Small intestine (tissue), 7 donors: ENCODE results near the gene SLC1A1. TPM values are rescaled to one million over a fixed set of nuclear protein-coding genes. Genes with fewer than 3 reads are reported as not detected.

ENCODE experiments used
- DNase-seq, 2 donors: peaks; one replicate each; pipeline versions ENCODE4 v3.0.0 to v3.0.0-alpha.2; 2013
- FAIRE-seq: peaks from 2 replicates; lab custom pipeline; 2012; peaks lifted over from hg19 to GRCh38; lab: Jason Lieb, UNC
- H3K27ac ChIP-seq, 3 donors: one replicate each; pipeline ENCODE4 v1.5.1; 2013; ENCODE audit warnings: low read length in 2 of 3, mild to moderate bottlenecking in 2 of 3, control low read depth in 1 of 3, inconsistent platforms in 1 of 3, low read depth in 1 of 3, moderate library complexity in 1 of 3
- H3K27me3 ChIP-seq, 3 donors: one replicate each; pipeline ENCODE4 v1.6.1; 2013; ENCODE audit warnings: low read length in 3 of 3, inconsistent platforms in 1 of 3; ENCODE audit not compliant: control insufficient read depth in 3 of 3, insufficient read depth in 3 of 3
- H3K36me3 ChIP-seq, 3 donors: one replicate each; pipeline ENCODE4 v1.6.1; 2013; ENCODE audit warnings: low read length in 3 of 3, inconsistent platforms in 1 of 3, low read depth in 1 of 3, mild to moderate bottlenecking in 1 of 3, moderate library complexity in 1 of 3; ENCODE audit not compliant: control insufficient read depth in 3 of 3, insufficient read depth in 2 of 3
- H3K4me1 ChIP-seq, 3 donors: one replicate each; pipeline ENCODE4 v1.6.1; 2013; ENCODE audit warnings: low read length in 2 of 3, inconsistent platforms in 1 of 3, low read depth in 1 of 3, mild to moderate bottlenecking in 1 of 3, moderate library complexity in 1 of 3; ENCODE audit not compliant: control insufficient read depth in 3 of 3, insufficient read depth in 2 of 3
- H3K4me3 ChIP-seq, 3 donors: one replicate each; pipeline ENCODE4 v1.5.1; 2013; ENCODE audit warnings: low read length in 3 of 3, control low read depth in 1 of 3, inconsistent platforms in 1 of 3, low read depth in 1 of 3, mild to moderate bottlenecking in 1 of 3, moderate library complexity in 1 of 3
- H3K9me3 ChIP-seq, 2 donors: one replicate each; pipeline ENCODE4 v1.6.1; 2013; ENCODE audit warnings: low read depth in 1 of 2, low read length in 1 of 2; ENCODE audit not compliant: control insufficient read depth in 2 of 2, insufficient read depth in 1 of 2
- WGBS, 3 donors: extraction: QIAGEN DNeasy Blood & Tissue Kit; methylation state at CpG; one replicate each; pipeline ENCODE4 v1.1.7; 2013; 5-methylcytosine and 5-hydroxymethylcytosine counted together
- polyA plus RNA-seq, 4 donors: library from polyadenylated mRNA; stranded (reverse) in 3 of 4; unstranded in 1 of 4; fragments of 200-250 nt in 3 of 4; fragments of 120-200 nt in 1 of 4; gene quantifications; one replicate each; pipeline versions ENCODE4 v1.2.1 to v1.2.3, GENCODE V29; 2013
- donor health status: healthy with polysubstance abuse.
- donor health status: control.
- donor health status: control.
- donor health status: Bipolar disorder and iron deficiency.
- donor health status: healthy.

SLC1A1 gene
- polyA plus RNA-seq, 4 donors = 21.1 to 46.4 (median 42.9) TPM

GRCh38 chr9:4567601-4568000, 77.3 kb downstream of the SLC1A1 start:
- no peaks in the 10 kb centered on the region for H3K27me3 ChIP-seq
- FAIRE-seq (no peak), DNase-seq (no peak)
- H3K27ac ChIP-seq = no peak overlapping the region
- H3K4me1 ChIP-seq = no peaks in the 10 kb centered on the region
- H3K36me3 ChIP-seq = peaks cover 0 to 24% (median 8%) of the 10 kb centered on the region in 3 donors
- 84 to 95% (median 90%) methylated on average over 8 of the region's 8 CpGs for WGBS, 3 donors
- no peak overlapping the region for H3K4me3 ChIP-seq
- no peaks in the 10 kb centered on the region for H3K9me3 ChIP-seq

- H3K9me3 ChIP-seq = no peaks in the 10 kb centered on the region
- H3K27me3 ChIP-seq = no peaks in the 10 kb centered on the region
- DNase-seq = no peak
- H3K27ac ChIP-seq = no peak overlapping the region
- no peak for FAIRE-seq
- H3K4me3 ChIP-seq = no peak overlapping the region
- H3K4me1 ChIP-seq = no peaks in the 10 kb centered on the region
- peaks cover 0 to 25% (median 9%) of the 10 kb centered on the region in 3 donors for H3K36me3 ChIP-seq
These were observed 78.8 kb downstream of the SLC1A1 start for GRCh38 chr9:4569101-4569500.

GRCh38 chr9:4572184-4572826, 82.0 kb downstream of the SLC1A1 start:
- H3K4me3 ChIP-seq = no peak overlapping the region
- 59 to 82% (median 63%) methylated on average over 5 of the region's 5 CpGs for WGBS, 3 donors
- no peaks in the 10 kb centered on the region for H3K27me3 ChIP-seq
- peaks cover 2 to 36% (median 17%) of the 10 kb centered on the region in 3 donors for H3K36me3 ChIP-seq
- H3K27ac ChIP-seq = no peak overlapping the region
- no peaks in the 10 kb centered on the region for H3K4me1 ChIP-seq
- H3K9me3 ChIP-seq = no peaks in the 10 kb centered on the region
- FAIRE-seq (no peak), DNase-seq (no peak)

- H3K4me1 ChIP-seq = no peaks in the 10 kb centered on the region
- H3K27me3 ChIP-seq = no peaks in the 10 kb centered on the region
- FAIRE-seq (no peak), DNase-seq (no peak)
- H3K36me3 ChIP-seq = peaks cover 2 to 35% (median 11%) of the 10 kb centered on the region in 3 donors
- H3K27ac ChIP-seq = no peak overlapping the region
- no peak overlapping the region for H3K4me3 ChIP-seq
- H3K9me3 ChIP-seq = no peaks in the 10 kb centered on the region
- WGBS, 3 donors = 79 to 91% (median 85%) methylated on average over 4 of the region's 4 CpGs
These were observed 82.9 kb downstream of the SLC1A1 start for GRCh38 chr9:4573176-4573575.

DNA sequence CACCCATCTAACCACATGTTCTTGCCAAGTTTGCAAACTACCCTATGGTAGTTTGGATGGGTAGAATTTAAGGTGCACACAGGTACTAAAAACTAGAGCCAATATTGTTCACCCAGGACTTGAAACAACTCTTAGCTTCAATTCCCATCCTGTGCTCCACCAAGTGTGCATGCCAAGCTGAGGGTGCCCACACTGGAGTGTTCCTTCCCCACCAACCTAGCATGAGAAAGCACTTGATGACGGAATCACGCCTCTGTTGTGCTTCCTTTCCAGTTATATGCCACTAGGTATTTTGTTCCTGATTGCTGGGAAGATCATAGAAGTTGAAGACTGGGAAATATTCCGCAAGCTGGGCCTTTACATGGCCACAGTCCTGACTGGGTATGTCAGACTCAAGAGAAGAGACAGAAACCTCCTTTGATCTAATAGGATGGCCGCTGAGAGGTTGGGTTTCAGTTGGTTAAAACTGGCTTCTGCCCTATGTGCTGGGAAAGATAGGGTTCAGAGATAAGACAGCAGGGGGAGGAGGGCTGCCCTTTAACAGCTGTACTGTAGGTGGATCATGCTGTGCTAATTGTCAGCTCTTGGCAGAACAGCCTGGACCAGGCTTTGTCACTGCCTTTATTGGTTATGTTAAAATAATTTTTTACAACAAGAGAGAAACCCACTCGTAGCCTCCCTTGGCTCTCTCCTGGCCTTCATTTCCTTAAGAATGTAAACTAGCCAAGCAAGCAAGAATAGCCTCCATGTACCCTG, 83.5 kb downstream of the SLC1A1 start:
- Histone ChIP-seq H3K27ac (no peak overlapping the region), H3K4me1 (no peaks in the 10 kb centered on the region), H3K9me3 (no peaks in the 10 kb centered on the region), H3K36me3 (peaks cover 2 to 31% (median 12%) of the 10 kb centered on the region in 3 donors), H3K27me3 (no peaks in the 10 kb centered on the region), H3K4me3 (no peak overlapping the region)
- no peak for FAIRE-seq
- WGBS, 3 donors = 84 to 88% (median 87%) methylated on average over 5 of the region's 5 CpGs
- no peak for DNase-seq

DNA sequence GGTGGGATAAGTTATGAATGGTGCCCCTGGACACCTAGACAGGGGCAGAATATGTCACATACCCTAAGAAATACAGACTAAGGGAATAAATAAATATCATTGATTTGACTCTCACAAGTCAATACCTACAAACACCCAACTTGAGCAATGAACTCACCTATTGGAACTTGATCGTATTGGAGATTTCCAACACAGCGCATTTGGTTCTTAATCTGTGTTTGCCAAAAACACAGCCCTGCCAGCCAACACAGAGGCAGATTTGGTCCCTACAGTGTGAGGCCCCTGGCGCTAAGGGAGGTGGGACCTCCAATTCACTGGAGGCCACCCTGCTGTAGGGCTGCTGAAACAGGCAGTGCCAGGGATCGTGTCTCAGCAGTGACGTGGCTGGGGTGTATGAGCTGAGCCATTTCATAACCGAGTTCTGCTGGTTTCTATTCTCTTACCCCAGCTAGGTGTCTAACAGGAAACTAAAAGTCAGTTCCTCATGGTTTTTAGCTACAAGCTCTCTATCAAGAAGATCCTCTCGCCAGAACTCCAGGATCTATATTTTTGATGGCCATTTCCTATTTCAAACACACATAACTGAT, 84.5 kb downstream of the SLC1A1 start:
- Histone ChIP-seq H3K36me3 (peaks cover 2 to 32% (median 12%) of the 10 kb centered on the region in 3 donors), H3K27me3 (no peaks in the 10 kb centered on the region), H3K4me1 (no peaks in the 10 kb centered on the region), H3K27ac (no peak overlapping the region), H3K4me3 (no peak overlapping the region), H3K9me3 (no peaks in the 10 kb centered on the region)
- FAIRE-seq (no peak), DNase-seq (no peak)
- WGBS, 3 donors = 86 to 94% (median 91%) methylated on average over 7 of the region's 7 CpGs

GRCh38 chr9:4575997-4576396, 85.7 kb downstream of the SLC1A1 start:
- FAIRE-seq (no peak), DNase-seq (no peak)
- Histone ChIP-seq H3K27ac (no peak overlapping the region), H3K4me1 (peaks cover 0 to 4% (median 0%) of the 10 kb centered on the region in 3 donors), H3K27me3 (no peaks in the 10 kb centered on the region), H3K4me3 (no peak overlapping the region), H3K9me3 (no peaks in the 10 kb centered on the region), H3K36me3 (peaks cover 2 to 34% (median 12%) of the 10 kb centered on the region in 3 donors)
- 82 to 94% (median 91%) methylated on average over 8 of the region's 8 CpGs for WGBS, 3 donors

DNA sequence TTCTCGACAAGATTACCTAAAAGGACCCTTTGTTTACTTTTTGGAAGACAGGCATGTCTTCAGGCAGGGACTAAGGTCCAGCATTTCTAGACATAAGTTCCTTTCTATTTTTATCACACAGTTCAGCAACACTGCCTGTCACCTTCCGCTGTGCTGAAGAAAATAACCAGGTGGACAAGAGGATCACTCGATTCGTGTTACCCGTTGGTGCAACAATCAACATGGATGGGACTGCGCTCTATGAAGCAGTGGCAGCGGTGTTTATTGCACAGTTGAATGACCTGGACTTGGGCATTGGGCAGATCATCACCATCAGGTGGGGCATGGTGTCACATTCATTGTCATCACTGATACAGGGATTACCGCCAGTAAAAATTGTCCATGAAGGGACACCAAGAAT, 86.2 kb downstream of the SLC1A1 start:
- DNase-seq = no peak
- no peak for FAIRE-seq
- H3K27me3 ChIP-seq = no peaks in the 10 kb centered on the region
- no peaks in the 10 kb centered on the region for H3K9me3 ChIP-seq
- WGBS, 3 donors = 91 to 97% (median 97%) methylated on average over 8 of the region's 8 CpGs
- peaks cover 2 to 34% (median 12%) of the 10 kb centered on the region in 3 donors for H3K36me3 ChIP-seq
- H3K4me3 ChIP-seq = no peak overlapping the region
- peaks cover 0 to 4% (median 0%) of the 10 kb centered on the region in 3 donors for H3K4me1 ChIP-seq
- no peak overlapping the region for H3K27ac ChIP-seq
